Stimulated activated CD4-positive, alpha-beta T cell treated with anti-CD3 and anti-CD28 coated beads, Interleukin-15, amount 100 ng/mL, for 1 hour (primary cell): Measurements from ENCODE around the gene EVA1A.

Experiments
- DNase-seq, 2 donors: peaks; one replicate each; pipeline ENCODE4 v3.0.0-alpha.2; 2020; ENCODE audit warnings: low read depth in 1 of 2, low spot score in 1 of 2

EVA1A gene

GRCh38 chr2:75543446-75543845 lies 17.3 kb downstream of the EVA1A start:
- no peak for DNase-seq

GRCh38 chr2:75541430-75541829 lies 19.3 kb downstream of the EVA1A start:
- DNase-seq = no peak

GRCh38 chr2:75540994-75541393 lies 19.7 kb downstream of the EVA1A start:
- DNase-seq = no peak

- no peak for DNase-seq
Measured at GRCh38 chr2:75539955-75540716, 20.6 kb downstream of the EVA1A start.

GRCh38 chr2:75538521-75539490 lies 21.9 kb downstream of the EVA1A start:
- no peak for DNase-seq

GRCh38 chr2:75537658-75538057 lies 23.1 kb downstream of the EVA1A start:
- DNase-seq = no peak

GRCh38 chr2:75533135-75533534 lies 27.6 kb downstream of the EVA1A start:
- DNase-seq = no peak

- DNase-seq = no peak
Measured at GRCh38 chr2:75532488-75532887, 28.3 kb downstream of the EVA1A start.

GRCh38 chr2:75528221-75528977 lies 32.3 kb downstream of the EVA1A start:
- DNase-seq = no peak

- DNase-seq = no peak
Measured at GRCh38 chr2:75527676-75528075, 33.1 kb downstream of the EVA1A start.

- no peak for DNase-seq
Measured at GRCh38 chr2:75526842-75527241, 33.9 kb downstream of the EVA1A start.

GRCh38 chr2:75525434-75526310 lies 35.1 kb downstream of the EVA1A start:
- no peak for DNase-seq

- no peak for DNase-seq
Measured at GRCh38 chr2:75524276-75524911, 36.3 kb downstream of the EVA1A start.

GRCh38 chr2:75523313-75524275 lies 37.1 kb downstream of the EVA1A start:
- no peak for DNase-seq

- DNase-seq = no peak
Measured at GRCh38 chr2:75522543-75523312, 38.0 kb downstream of the EVA1A start.

- DNase-seq = no peak
Measured at GRCh38 chr2:75521225-75521872, 39.4 kb downstream of the EVA1A start.

- DNase-seq = no peak
Measured at GRCh38 chr2:75519843-75520242, 40.9 kb downstream of the EVA1A start.
